M059J (cell line): ENCODE results near the gene HDAC10. TPM values are rescaled to one million over a fixed set of nuclear protein-coding genes. Genes with fewer than 3 reads are reported as not detected.
A peak's percentile ranks its signal among the peaks of the same experiment; 100 is the strongest.

ENCODE experiments used
- DNase-seq: peaks from one replicate; pipeline ENCODE4 v3.0.0-alpha.2; 2012; ENCODE audit warnings: low read depth
- total RNA-seq: library from RNA; depleted of rRNA; stranded (reverse); fragments of >200 nt; shearing (Covaris generic); gene quantifications from 2 replicates; pipeline ENCODE4 v1.2.3, GENCODE V29; 2014

Gene HDAC10
- total RNA-seq, 1 experiment from 2014 or later, result 12.3 TPM

GRCh38 chr22:50257041-50257440 is 6.0 kb upstream of the HDAC10 start:
- no peak for DNase-seq

- DNase-seq, result no peak
These were observed 5.3 kb upstream of the HDAC10 start for GRCh38 chr22:50256258-50256862.

- DNase-seq, result no peak
These were observed 4.5 kb upstream of the HDAC10 start for GRCh38 chr22:50255607-50256006.

GRCh38 chr22:50255099-50255498 is 4.0 kb upstream of the HDAC10 start:
- DNase-seq, result no peak

GRCh38 chr22:50253941-50254340 is 2.9 kb upstream of the HDAC10 start:
- no peak for DNase-seq

- no peak for DNase-seq
These were observed 2.2 kb upstream of the HDAC10 start for GRCh38 chr22:50253046-50253915.

- DNase-seq, result peak; percentile 66
These were observed 1.3 kb upstream of the HDAC10 start for GRCh38 chr22:50252082-50253045.

- DNase-seq, result no peak
These were observed 514 bp upstream of the HDAC10 start for GRCh38 chr22:50251477-50252081.

- no peak for DNase-seq
These were observed 863 bp downstream of the HDAC10 start for GRCh38 chr22:50250249-50250554.

- DNase-seq, result no peak
These were observed 1.5 kb downstream of the HDAC10 start for GRCh38 chr22:50249341-50250248.

- DNase-seq, result no peak
These were observed 2.6 kb downstream of the HDAC10 start for GRCh38 chr22:50248196-50249081.

- DNase-seq, result no peak
These were observed 3.3 kb downstream of the HDAC10 start for GRCh38 chr22:50247748-50248147.

GRCh38 chr22:50246242-50247175 is 4.6 kb downstream of the HDAC10 start:
- DNase-seq, result no peak

- peak; percentile 14 for DNase-seq
These were observed 5.6 kb downstream of the HDAC10 start for GRCh38 chr22:50245214-50246072.

- DNase-seq, result peak; percentile 88
These were observed 6.4 kb downstream of the HDAC10 start, which contains the start of gene TUBGCP6 for GRCh38 chr22:50244420-50245213. TUBGCP6 (minus strand) TSS chr22:50245023; CDS start chr22:50244459, 564 bp downstream.

- peak; percentile 17 for DNase-seq
These were observed 7.2 kb downstream of the HDAC10 start for GRCh38 chr22:50243685-50244419.
